HepG2 (cell line): ENCODE data around the gene SREK1. TPM values are rescaled to one million over a fixed set of nuclear protein-coding genes. Genes with fewer than 3 reads are reported as not detected.

Experiments
- ERF ChIP-seq: IDR thresholded peaks from 2 replicates; pipeline ENCODE4 v1.6.1; 2018; ENCODE audit warnings: missing biosample characterization, missing genetic modification reagents
- FOXK1 ChIP-seq: sonication (generic); formaldehyde crosslinking; IDR thresholded peaks from 2 replicates; pipeline ENCODE4 v1.4.0; 2020; ENCODE audit warnings: low read depth, missing genetic modification reagents, borderline replicate concordance
- ONECUT2 ChIP-seq: sonication (generic); formaldehyde crosslinking; IDR thresholded peaks from 2 replicates; pipeline ENCODE4 v1.4.0; 2020; ENCODE audit warnings: missing genetic modification reagents
- REXO4 ChIP-seq: sonication (generic); formaldehyde crosslinking; IDR thresholded peaks from 2 replicates; pipeline ENCODE4 v1.8.0; 2022; ENCODE audit warnings: missing genetic modification reagents, mild to moderate bottlenecking, borderline replicate concordance
- ZNF33B ChIP-seq: sonication (generic); formaldehyde crosslinking; IDR thresholded peaks from 2 replicates; pipeline ENCODE4 v1.5.1; 2020; ENCODE audit warnings: mild to moderate bottlenecking, missing genetic modification reagents
- ZNF431 ChIP-seq: sonication (generic); formaldehyde crosslinking; IDR thresholded peaks from 2 replicates; pipeline ENCODE4 v1.9.0; 2022; ENCODE audit warnings: missing genetic modification reagents, low read depth, mild to moderate bottlenecking, borderline replicate concordance
- polyA plus RNA-seq, 8 experiments: library from polyadenylated mRNA; depleted of rRNA in 3 of 8; stranded (reverse) in 7 of 8; unstranded in 1 of 8; fragments of >200 nt; fragmentation: Illumina TruSeq in 4 of 8; extraction: Trizol in 4 of 8; gene quantifications; 2 replicates each; pipeline versions ENCODE4 v1.2.1 to v1.2.3, GENCODE V29; 2011 to 2016; ENCODE audit warnings: low read depth in 4 of 8, missing spikeins in 1 of 8, mixed read lengths in 1 of 8; ENCODE audit not compliant: insufficient read depth in 1 of 8
- total RNA-seq, 5 experiments: library from RNA; depleted of rRNA; stranded (reverse); fragments of >200 nt; fragmentation: Illumina TruSeq; extraction: Trizol; gene quantifications; 2 replicates each; pipeline ENCODE4 v1.2.3, GENCODE V29; 2016; ENCODE audit warnings: low read depth in 1 of 5
- TF ChIP-seq, protein P1 (sequence below): IDR thresholded peaks from 2 replicates; pipeline ENCODE4 v1.6.1; 2016; ENCODE audit warnings: low read depth, control low read depth
- TF ChIP-seq, protein P2 (sequence below): sonication (generic); formaldehyde crosslinking; IDR thresholded peaks from 2 replicates; pipeline ENCODE4 v1.4.0; 2020; ENCODE audit warnings: missing genetic modification reagents, borderline replicate concordance
- TF ChIP-seq, protein P3 (sequence below): sonication (generic); formaldehyde crosslinking; IDR thresholded peaks from 2 replicates; pipeline ENCODE4 v1.4.0; 2020; ENCODE audit warnings: mild to moderate bottlenecking, low read depth, missing genetic modification reagents

SREK1 gene
- total and polyA plus RNA-seq, 2 of the 13 experiments (the other 11 are each of a cell fraction or from before 2014, with no cell fraction given), result 60.6 to 90.9 TPM

DNA sequence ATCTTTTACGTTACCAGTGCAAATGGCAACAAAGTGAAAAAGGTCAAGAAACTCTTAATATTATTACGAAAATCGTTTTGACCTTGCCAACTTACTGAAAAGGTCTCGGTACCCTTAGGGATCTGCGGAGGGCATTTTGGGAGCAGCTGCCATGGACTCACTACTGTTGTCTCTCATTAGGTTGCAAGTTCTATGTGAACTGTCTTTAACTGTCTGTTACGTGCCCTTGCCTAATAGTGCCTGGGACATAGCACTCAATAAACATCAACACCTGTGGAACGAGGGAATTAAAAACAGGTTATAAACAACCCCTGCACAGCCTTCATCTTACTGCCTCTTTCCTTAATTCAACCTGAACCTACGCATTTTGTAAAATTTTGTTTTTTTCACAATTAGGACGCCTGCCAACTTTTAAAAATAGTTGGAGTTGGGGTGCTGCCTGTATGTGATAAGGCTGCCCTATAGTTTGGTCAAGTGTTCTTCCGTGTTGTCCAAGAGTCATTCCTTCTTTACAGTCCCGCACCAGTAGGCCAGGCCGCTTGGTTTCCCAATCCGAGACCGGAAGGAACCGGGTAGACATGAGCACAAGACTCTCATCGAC lies 527 bp upstream of the SREK1 start (continued):
- TF ChIP-seq, protein P1, sequence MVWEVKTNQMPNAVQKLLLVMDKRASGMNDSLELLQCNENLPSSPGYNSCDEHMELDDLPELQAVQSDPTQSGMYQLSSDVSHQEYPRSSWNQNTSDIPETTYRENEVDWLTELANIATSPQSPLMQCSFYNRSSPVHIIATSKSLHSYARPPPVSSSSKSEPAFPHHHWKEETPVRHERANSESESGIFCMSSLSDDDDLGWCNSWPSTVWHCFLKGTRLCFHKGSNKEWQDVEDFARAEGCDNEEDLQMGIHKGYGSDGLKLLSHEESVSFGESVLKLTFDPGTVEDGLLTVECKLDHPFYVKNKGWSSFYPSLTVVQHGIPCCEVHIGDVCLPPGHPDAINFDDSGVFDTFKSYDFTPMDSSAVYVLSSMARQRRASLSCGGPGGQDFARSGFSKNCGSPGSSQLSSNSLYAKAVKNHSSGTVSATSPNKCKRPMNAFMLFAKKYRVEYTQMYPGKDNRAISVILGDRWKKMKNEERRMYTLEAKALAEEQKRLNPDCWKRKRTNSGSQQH (CRISPR knock-in tag), result 0 out of 2 replicates have a peak, but pooled peaks have one; percentile 5
- TF ChIP-seq REXO4 (CRISPR knock-in tag) (0 out of 2 replicates have a peak, but pooled peaks have one; percentile 14), ERF (CRISPR knock-in tag) (no peak), ZNF431 (no peak), FOXK1 (0 out of 2 replicates have a peak, but pooled peaks have one; percentile 14), ZNF33B (CRISPR knock-in tag) (0 out of 2 replicates have a peak, but pooled peaks have one; percentile 37), ONECUT2 (0 out of 2 replicates have a peak, but pooled peaks have one; percentile 21)
- TF ChIP-seq, protein P2, sequence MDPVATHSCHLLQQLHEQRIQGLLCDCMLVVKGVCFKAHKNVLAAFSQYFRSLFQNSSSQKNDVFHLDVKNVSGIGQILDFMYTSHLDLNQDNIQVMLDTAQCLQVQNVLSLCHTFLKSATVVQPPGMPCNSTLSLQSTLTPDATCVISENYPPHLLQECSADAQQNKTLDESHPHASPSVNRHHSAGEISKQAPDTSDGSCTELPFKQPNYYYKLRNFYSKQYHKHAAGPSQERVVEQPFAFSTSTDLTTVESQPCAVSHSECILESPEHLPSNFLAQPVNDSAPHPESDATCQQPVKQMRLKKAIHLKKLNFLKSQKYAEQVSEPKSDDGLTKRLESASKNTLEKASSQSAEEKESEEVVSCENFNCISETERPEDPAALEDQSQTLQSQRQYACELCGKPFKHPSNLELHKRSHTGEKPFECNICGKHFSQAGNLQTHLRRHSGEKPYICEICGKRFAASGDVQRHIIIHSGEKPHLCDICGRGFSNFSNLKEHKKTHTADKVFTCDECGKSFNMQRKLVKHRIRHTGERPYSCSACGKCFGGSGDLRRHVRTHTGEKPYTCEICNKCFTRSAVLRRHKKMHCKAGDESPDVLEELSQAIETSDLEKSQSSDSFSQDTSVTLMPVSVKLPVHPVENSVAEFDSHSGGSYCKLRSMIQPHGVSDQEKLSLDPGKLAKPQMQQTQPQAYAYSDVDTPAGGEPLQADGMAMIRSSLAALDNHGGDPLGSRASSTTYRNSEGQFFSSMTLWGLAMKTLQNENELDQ (CRISPR knock-in tag), result no peak
- TF ChIP-seq, protein P3, sequence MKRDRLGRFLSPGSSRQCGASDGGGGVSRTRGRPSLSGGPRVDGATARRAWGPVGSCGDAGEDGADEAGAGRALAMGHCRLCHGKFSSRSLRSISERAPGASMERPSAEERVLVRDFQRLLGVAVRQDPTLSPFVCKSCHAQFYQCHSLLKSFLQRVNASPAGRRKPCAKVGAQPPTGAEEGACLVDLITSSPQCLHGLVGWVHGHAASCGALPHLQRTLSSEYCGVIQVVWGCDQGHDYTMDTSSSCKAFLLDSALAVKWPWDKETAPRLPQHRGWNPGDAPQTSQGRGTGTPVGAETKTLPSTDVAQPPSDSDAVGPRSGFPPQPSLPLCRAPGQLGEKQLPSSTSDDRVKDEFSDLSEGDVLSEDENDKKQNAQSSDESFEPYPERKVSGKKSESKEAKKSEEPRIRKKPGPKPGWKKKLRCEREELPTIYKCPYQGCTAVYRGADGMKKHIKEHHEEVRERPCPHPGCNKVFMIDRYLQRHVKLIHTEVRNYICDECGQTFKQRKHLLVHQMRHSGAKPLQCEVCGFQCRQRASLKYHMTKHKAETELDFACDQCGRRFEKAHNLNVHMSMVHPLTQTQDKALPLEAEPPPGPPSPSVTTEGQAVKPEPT, result peak; percentile 66; the same call in 1 of the 2 replicates
